Ovary (tissue), 3 donors: ENCODE measurements around the gene PRSS38.

ENCODE experiments used
- EP300 ChIP-seq: sonication (generic); formaldehyde crosslinking; IDR thresholded peaks from one replicate; pipeline ENCODE4 v1.6.1; 2017; ENCODE audit warnings: antibody characterized with exemption
- POLR2A ChIP-seq: fragments of 450-650 bp; IDR thresholded peaks from one replicate; pipeline ENCODE4 v1.6.1; 2017; ENCODE audit warnings: antibody characterized with exemption, mild to moderate bottlenecking, moderate library complexity
- TF ChIP-seq, protein P1 (sequence below), 3 donors: fragments of 450-650 bp in 2 of 3; fragments of 200-600 bp in 1 of 3; IDR thresholded peaks; one replicate each; pipeline versions ENCODE4 v1.5.1 to v1.8.0; 2016 to 2022; ENCODE audit warnings: antibody characterized with exemption in 3 of 3, mild to moderate bottlenecking in 1 of 3
- donor health status: DM: no; HTN: no; CAD: no.

DNA sequence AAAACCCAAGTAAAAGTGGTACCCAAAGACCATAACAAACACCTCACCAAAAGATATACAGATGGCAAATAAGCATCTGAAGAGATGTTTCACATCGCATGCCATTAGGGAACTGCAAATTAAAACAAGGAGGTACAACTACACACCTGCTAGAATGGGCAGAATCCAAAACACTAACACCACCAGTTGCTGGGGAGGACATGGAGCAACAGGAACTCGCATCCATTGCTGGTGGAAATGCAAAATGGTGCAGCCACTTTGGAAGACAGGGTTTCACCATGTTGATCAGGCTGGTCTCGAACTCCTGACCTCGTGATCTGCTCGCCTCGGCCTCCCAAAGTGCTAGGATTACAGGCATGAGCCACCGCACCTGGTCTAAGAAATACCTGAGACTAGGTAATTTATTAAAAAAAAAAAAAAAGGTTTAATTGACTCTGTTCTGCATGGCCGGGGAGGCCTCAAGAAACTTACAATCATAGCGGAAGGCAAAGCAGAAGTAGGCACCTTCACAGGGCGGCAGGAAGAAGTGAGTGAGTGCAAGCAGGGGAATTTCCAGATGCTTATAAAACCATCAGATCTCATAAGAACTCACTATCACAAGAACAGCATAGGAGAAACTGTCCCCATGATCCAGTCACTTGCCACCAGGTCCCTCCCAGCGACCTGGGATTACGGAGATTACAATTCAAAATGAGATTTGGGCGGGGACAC is 30.2 kb upstream of the PRSS38 start:
- TF ChIP-seq, protein P1, sequence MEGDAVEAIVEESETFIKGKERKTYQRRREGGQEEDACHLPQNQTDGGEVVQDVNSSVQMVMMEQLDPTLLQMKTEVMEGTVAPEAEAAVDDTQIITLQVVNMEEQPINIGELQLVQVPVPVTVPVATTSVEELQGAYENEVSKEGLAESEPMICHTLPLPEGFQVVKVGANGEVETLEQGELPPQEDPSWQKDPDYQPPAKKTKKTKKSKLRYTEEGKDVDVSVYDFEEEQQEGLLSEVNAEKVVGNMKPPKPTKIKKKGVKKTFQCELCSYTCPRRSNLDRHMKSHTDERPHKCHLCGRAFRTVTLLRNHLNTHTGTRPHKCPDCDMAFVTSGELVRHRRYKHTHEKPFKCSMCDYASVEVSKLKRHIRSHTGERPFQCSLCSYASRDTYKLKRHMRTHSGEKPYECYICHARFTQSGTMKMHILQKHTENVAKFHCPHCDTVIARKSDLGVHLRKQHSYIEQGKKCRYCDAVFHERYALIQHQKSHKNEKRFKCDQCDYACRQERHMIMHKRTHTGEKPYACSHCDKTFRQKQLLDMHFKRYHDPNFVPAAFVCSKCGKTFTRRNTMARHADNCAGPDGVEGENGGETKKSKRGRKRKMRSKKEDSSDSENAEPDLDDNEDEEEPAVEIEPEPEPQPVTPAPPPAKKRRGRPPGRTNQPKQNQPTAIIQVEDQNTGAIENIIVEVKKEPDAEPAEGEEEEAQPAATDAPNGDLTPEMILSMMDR (IDR thresholded peaks at IDR 0.05), result no peak
- TF ChIP-seq POLR2A (no peak), EP300 (no peak)
